Peyer's patch (tissue), 4 donors: ENCODE measurements around the gene ABLIM2.

Source experiments
- POLR2A ChIP-seq, 2 donors: fragments of 450-650 bp; IDR thresholded peaks; one replicate each; pipeline ENCODE4 v1.5.1; 2017; ENCODE audit warnings: antibody characterized with exemption in 2 of 2, mild to moderate bottlenecking in 2 of 2, moderate library complexity in 2 of 2
- TF ChIP-seq, protein P1 (sequence below), 6 experiments: fragments of 450-650 bp in 4 of 6; fragments of 200-600 bp in 2 of 6; sonication (generic) in 1 of 6; IDR thresholded peaks; one replicate each; pipeline ENCODE4 v1.5.1; 2017 to 2019; ENCODE audit warnings: antibody characterized with exemption in 6 of 6, mild to moderate bottlenecking in 3 of 6, moderate library complexity in 1 of 6

DNA sequence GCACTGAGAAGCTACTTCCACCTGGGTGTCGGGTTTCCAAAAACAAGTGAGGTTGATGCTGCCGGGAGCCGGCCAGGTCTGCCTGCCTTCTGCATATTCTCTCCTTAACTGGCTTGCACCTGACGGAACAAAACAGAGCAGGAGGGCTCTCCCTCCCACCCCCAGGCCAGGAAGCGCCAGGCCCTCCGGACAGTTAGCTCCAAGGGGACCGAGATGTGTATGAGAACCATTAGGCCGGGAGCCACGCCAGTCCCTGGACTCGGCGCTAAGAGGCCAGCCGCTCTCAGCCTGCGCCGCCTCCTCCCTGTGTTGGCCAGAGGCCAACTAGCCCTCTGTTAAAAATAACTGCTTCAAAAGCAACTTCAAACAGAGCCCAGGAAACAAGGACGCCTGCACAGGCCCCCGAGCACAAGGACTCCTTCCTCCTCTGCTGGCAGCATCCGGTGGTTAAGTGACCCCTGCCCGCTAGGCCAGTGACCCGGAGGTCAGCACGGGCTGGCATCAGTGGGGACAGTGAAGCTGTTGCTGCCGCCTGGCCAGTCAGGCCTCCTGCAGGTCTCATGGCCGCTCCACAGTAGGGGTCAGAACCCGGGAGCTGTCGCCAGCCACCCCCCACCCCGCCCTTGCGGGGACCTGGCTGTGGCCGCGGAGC lies 107.9 kb downstream of the ABLIM2 start:
- TF ChIP-seq, protein P1, sequence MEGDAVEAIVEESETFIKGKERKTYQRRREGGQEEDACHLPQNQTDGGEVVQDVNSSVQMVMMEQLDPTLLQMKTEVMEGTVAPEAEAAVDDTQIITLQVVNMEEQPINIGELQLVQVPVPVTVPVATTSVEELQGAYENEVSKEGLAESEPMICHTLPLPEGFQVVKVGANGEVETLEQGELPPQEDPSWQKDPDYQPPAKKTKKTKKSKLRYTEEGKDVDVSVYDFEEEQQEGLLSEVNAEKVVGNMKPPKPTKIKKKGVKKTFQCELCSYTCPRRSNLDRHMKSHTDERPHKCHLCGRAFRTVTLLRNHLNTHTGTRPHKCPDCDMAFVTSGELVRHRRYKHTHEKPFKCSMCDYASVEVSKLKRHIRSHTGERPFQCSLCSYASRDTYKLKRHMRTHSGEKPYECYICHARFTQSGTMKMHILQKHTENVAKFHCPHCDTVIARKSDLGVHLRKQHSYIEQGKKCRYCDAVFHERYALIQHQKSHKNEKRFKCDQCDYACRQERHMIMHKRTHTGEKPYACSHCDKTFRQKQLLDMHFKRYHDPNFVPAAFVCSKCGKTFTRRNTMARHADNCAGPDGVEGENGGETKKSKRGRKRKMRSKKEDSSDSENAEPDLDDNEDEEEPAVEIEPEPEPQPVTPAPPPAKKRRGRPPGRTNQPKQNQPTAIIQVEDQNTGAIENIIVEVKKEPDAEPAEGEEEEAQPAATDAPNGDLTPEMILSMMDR (IDR thresholded peaks at IDR 0.05) = no peak
- no peak for TF ChIP-seq POLR2A (IDR thresholded peaks at IDR 0.05)
